PC-3 (cell line): ENCODE results near the gene CRABP1. TPM values are rescaled to one million over a fixed set of nuclear protein-coding genes. Genes with fewer than 3 reads are reported as not detected.

Source experiments
- total RNA-seq: library from RNA; depleted of rRNA; stranded (reverse); fragments of >200 nt; gene quantifications from 2 replicates; pipeline ENCODE4 v1.2.3, GENCODE V29; 2014; rRNA removed

CRABP1 gene
- total RNA-seq, 1 experiment from 2014 or later: not detected

Other genes starting within 250 kb of the CRABP1 start
- not detected in 2 replicates for gene SH2D7, start 247.8 kb upstream of the CRABP1 start, total RNA-seq
- gene CIB2, start 208.9 kb upstream of the CRABP1 start, total RNA-seq: 7.3 and 10.4 TPM in 2 replicates
- 55.0 and 78.8 TPM in 2 replicates for gene IDH3A, start 191.0 kb upstream of the CRABP1 start, total RNA-seq
- 0.36 and 0.40 TPM in 2 replicates for gene ACSBG1, start 105.8 kb upstream of the CRABP1 start, total RNA-seq
- 1.3 and 5.4 TPM in 2 replicates for gene DNAJA4, start 75.8 kb upstream of the CRABP1 start, total RNA-seq
- gene SKIC8, start 40.7 kb upstream of the CRABP1 start, total RNA-seq: 54.7 and 56.1 TPM in 2 replicates
- 6.5 and 9.0 TPM in 2 replicates for gene IREB2, start 97.9 kb downstream of the CRABP1 start, total RNA-seq
- 2.9 and 7.3 TPM in 2 replicates for gene HYKK, start 167.2 kb downstream of the CRABP1 start, total RNA-seq
- gene PSMA4, start 200.1 kb downstream of the CRABP1 start, total RNA-seq: 198 and 245 TPM in 2 replicates
- 8.4 and 11.0 TPM in 2 replicates for gene CHRNA5, start 225.2 kb downstream of the CRABP1 start, total RNA-seq